A549 treated with AZD2906 at 1 μM for 4 hours (cell line): ENCODE data around the gene PCK2. TPM values are rescaled to one million over a fixed set of nuclear protein-coding genes. Genes with fewer than 3 reads are reported as not detected.

ENCODE experiments used
- total RNA-seq: library from RNA; stranded (reverse); fragments of 200-300 nt; extraction: Qiagen RNA extraction; gene quantifications from 5 replicates; pipeline ENCODE4 v1.2.3, GENCODE V29; 2022

PCK2 gene
- total RNA-seq, result 17.2 to 22.3 TPM (median 20.2 TPM) in 5 replicates

GRCh38 chr14:24093901-24094840 is at the start of gene PCK2:
PCK2 (plus strand) TSS chr14:24094311; CDS start chr14:24094406, 95 bp downstream.

GRCh38 chr14:24051789-24052655 is 42.1 kb upstream of the PCK2 start, which contains the start of gene CARMIL3:
CARMIL3 (plus strand) TSS chr14:24052009; CDS start chr14:24052154, 145 bp downstream.

GRCh38 chr14:24071144-24071697 is 22.9 kb upstream of the PCK2 start, which contains the start of gene CPNE6:
CPNE6 (plus strand) TSS chr14:24071562; CDS start chr14:24072937, 1,375 bp downstream.

GRCh38 chr14:24114532-24115421 is 20.7 kb downstream of the PCK2 start, which contains the start of the genes DCAF11 and NRL:
DCAF11 (plus strand) TSS chr14:24114777; CDS start chr14:24115595, 818 bp downstream.
NRL (minus strand) TSS chr14:24114949; CDS start chr14:24082848, 32,101 bp downstream.

GRCh38 chr14:24130380-24130716 is 36.2 kb downstream of the PCK2 start, which contains the start of gene FITM1:
FITM1 (plus strand) TSS chr14:24130659; CDS start chr14:24131564, 905 bp downstream.

GRCh38 chr14:24135834-24136683 is 41.9 kb downstream of the PCK2 start, which contains the start of gene PSME1:
PSME1 (plus strand) TSS chr14:24136194; CDS start chr14:24136263, 69 bp downstream.

GRCh38 chr14:24141097-24141880 is 47.2 kb downstream of the PCK2 start, which contains the start of gene EMC9:
EMC9 (minus strand) TSS chr14:24141591; CDS start chr14:24141304, 287 bp downstream.

GRCh38 chr14:24146453-24146977 is 52.4 kb downstream of the PCK2 start, which contains the start of gene PSME2:
PSME2 (minus strand) TSS chr14:24146610; CDS start chr14:24146581, 29 bp downstream.

GRCh38 chr14:24146978-24147760 is 53.1 kb downstream of the PCK2 start, which contains the start of gene RNF31:
RNF31 (plus strand) TSS chr14:24147498; CDS start chr14:24147699, 201 bp downstream.

Other genes with a start within 250 kb of the PCK2 start
- 45.3 to 49.8 TPM (median 47.9 TPM) in 5 replicates for gene DHRS4, start 140.5 kb upstream of the PCK2 start, total RNA-seq
- gene DHRS4L2, start 105.4 kb upstream of the PCK2 start, total RNA-seq, result 23.3 to 33.2 TPM (median 30.8 TPM) in 5 replicates
- gene CARMIL3, start 42.3 kb upstream of the PCK2 start, total RNA-seq, result 0.48 to 0.59 TPM (median 0.49 TPM) in 5 replicates
- 0.05 to 0.12 TPM (median 0.06 TPM) in 4 of 5 replicates, not detected in the other for gene CPNE6, start 22.7 kb upstream of the PCK2 start, total RNA-seq
- 20.3 to 26.4 TPM (median 20.7 TPM) in 5 replicates for gene DCAF11, start 20.5 kb downstream of the PCK2 start, total RNA-seq
- gene NRL, start 20.6 kb downstream of the PCK2 start, total RNA-seq, result 0.74 to 1.1 TPM (median 0.98 TPM) in 5 replicates
- gene FITM1, start 36.3 kb downstream of the PCK2 start, total RNA-seq, result 0.10 to 0.13 TPM in 2 of 5 replicates, not detected in the others
- 158 to 182 TPM (median 161 TPM) in 5 replicates for gene PSME1, start 41.9 kb downstream of the PCK2 start, total RNA-seq
- 46.5 to 62.7 TPM (median 58.0 TPM) in 5 replicates for gene EMC9, start 47.3 kb downstream of the PCK2 start, total RNA-seq
- gene PSME2, start 52.3 kb downstream of the PCK2 start, total RNA-seq, result 150 to 197 TPM (median 159 TPM) in 5 replicates
- gene RNF31, start 53.2 kb downstream of the PCK2 start, total RNA-seq, result 20.3 to 33.7 TPM (median 32.3 TPM) in 5 replicates
- 15.6 to 20.2 TPM (median 16.5 TPM) in 5 replicates for gene IRF9, start 67.0 kb downstream of the PCK2 start, total RNA-seq
- gene REC8, start 77.8 kb downstream of the PCK2 start, total RNA-seq, result 2.7 to 5.3 TPM (median 3.3 TPM) in 5 replicates
- 75.4 to 87.1 TPM (median 80.0 TPM) in 5 replicates for gene IPO4, start 94.5 kb downstream of the PCK2 start, total RNA-seq
- 60.6 to 69.9 TPM (median 64.6 TPM) in 5 replicates for gene TM9SF1, start 101.1 kb downstream of the PCK2 start, total RNA-seq
- not detected in 5 replicates for gene TSSK4, start 111.4 kb downstream of the PCK2 start, total RNA-seq
- 78.2 to 100.0 TPM (median 79.3 TPM) in 5 replicates for gene CHMP4A, start 119.2 kb downstream of the PCK2 start, total RNA-seq
- 28.9 to 33.7 TPM (median 31.1 TPM) in 5 replicates for gene MDP1, start 121.8 kb downstream of the PCK2 start, total RNA-seq
- gene NEDD8, start 138.1 kb downstream of the PCK2 start, total RNA-seq, result 433 to 471 TPM (median 446 TPM) in 5 replicates
- gene GMPR2, start 138.6 kb downstream of the PCK2 start, total RNA-seq, result 53.0 to 66.2 TPM (median 54.3 TPM) in 5 replicates
- gene TINF2, start 148.3 kb downstream of the PCK2 start, total RNA-seq, result 33.4 to 37.5 TPM (median 36.9 TPM) in 5 replicates
- 0.93 to 1.8 TPM (median 1.1 TPM) in 5 replicates for gene TGM1, start 168.9 kb downstream of the PCK2 start, total RNA-seq
- 15.8 to 17.3 TPM (median 16.6 TPM) in 5 replicates for gene RABGGTA, start 177.3 kb downstream of the PCK2 start, total RNA-seq
- gene DHRS1, start 205.5 kb downstream of the PCK2 start, total RNA-seq, result 9.9 to 12.1 TPM (median 12.0 TPM) in 5 replicates
- 13.4 to 16.4 TPM (median 14.4 TPM) in 5 replicates for gene NOP9, start 205.5 kb downstream of the PCK2 start, total RNA-seq
- gene CIDEB, start 213.7 kb downstream of the PCK2 start, total RNA-seq, result 0.12 to 0.26 TPM (median 0.23 TPM) in 5 replicates
- 2.4 to 5.1 TPM (median 4.0 TPM) in 5 replicates for gene LTB4R2, start 215.8 kb downstream of the PCK2 start, total RNA-seq
- 3.1 to 6.1 TPM (median 5.2 TPM) in 5 replicates for gene LTB4R, start 217.2 kb downstream of the PCK2 start, total RNA-seq
- gene ADCY4, start 240.8 kb downstream of the PCK2 start, total RNA-seq, result not detected in 5 replicates
- gene RIPK3, start 245.7 kb downstream of the PCK2 start, total RNA-seq, result not detected in 5 replicates